Stimulated activated CD8-positive, alpha-beta memory T cell treated with anti-CD3 and anti-CD28 coated beads, Interleukin-4, amount 100 ng/mL, for 4 hours (primary cell): ENCODE data around the gene NHLRC1.
"Not testable (repeated sequence)": the region's sequence is repeated elsewhere in the genome, so short reads cannot be mapped to it uniquely, and the experiment has no call there.

Experiments
- DNase-seq, 2 donors: peaks; one replicate each; pipeline ENCODE4 v3.0.0-alpha.2; 2020; ENCODE audit warnings: low read depth in 2 of 2, low spot score in 1 of 2

NHLRC1 gene

GRCh38 chr6:18122128-18123093, at the start of gene NHLRC1:
Gene NHLRC1 (minus strand): TSS chr6:18122677. CDS start chr6:18122606, 71 bp downstream.
- DNase-seq = peak; percentile 40 to 42

GRCh38 chr6:18171871-18172270, 49.4 kb upstream of the NHLRC1 start:
- DNase-seq = no peak

- no peak for DNase-seq
These were observed 45.8 kb upstream of the NHLRC1 start for GRCh38 chr6:18168264-18168663.

GRCh38 chr6:18166312-18167036, 44.0 kb upstream of the NHLRC1 start:
- no peak for DNase-seq

- DNase-seq = no peak
These were observed 43.3 kb upstream of the NHLRC1 start for GRCh38 chr6:18165751-18166150.

DNA sequence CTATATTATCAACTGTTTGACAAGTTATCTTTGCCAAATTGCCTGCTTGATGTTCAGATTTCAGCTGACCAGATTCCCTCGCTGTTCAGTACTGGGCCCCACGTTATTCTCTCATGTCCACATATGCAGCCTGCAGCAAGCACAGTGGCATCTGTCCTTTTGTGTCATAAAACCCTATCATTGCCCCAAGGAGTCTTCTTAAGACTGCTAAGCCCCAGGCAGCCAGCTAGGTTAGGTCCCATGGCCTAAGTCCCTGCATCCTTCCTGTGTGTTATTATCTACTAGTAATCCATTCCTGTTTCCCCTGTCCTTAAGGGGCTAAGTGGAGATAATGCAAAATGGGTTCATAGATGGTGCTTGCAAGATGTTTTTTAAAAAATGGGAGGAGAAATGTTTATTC, 39.9 kb upstream of the NHLRC1 start:
- DNase-seq = no peak

DNA sequence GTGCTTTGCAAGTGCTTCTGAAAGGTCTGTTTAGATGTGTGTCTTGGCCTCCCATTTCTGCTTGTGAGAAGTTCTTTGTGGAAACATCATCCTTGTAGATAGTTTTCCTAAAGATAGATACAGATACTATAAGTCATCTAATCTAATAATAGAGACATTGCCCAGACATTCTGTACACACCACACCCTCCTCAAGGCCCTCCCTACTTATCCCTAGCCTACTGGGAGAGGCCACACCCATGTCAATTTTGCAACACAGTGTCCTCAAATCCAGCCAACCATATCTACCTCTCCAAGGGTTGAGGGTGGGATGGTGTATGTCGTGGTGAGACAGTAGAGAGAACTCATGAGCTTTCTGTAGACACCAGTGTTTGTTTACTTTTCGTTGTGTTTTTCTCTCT, 39.0 kb upstream of the NHLRC1 start:
- DNase-seq = no peak

DNA sequence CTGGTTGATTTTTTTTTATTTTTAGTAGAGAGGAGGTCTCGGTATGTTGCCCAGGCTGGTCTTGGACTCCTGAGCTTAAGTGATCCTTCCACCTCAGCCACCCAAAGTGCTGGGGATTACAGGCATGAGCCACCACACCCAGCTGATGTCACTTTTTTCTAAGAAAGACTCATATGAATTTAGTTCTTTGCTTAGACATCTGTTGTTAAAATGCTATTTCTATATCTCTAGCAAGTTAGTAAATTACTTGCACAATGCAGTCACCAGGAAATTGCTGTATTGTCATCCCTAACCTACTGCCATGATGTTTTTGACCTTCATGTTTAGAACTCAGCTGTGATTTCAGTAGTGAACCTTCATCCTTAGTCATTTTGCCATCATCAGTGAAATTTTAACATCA, 38.4 kb upstream of the NHLRC1 start:
- no peak for DNase-seq

GRCh38 chr6:18155864-18156421, 33.5 kb upstream of the NHLRC1 start:
- DNase-seq = peak in 1 of 2 donors; percentile 2

DNA sequence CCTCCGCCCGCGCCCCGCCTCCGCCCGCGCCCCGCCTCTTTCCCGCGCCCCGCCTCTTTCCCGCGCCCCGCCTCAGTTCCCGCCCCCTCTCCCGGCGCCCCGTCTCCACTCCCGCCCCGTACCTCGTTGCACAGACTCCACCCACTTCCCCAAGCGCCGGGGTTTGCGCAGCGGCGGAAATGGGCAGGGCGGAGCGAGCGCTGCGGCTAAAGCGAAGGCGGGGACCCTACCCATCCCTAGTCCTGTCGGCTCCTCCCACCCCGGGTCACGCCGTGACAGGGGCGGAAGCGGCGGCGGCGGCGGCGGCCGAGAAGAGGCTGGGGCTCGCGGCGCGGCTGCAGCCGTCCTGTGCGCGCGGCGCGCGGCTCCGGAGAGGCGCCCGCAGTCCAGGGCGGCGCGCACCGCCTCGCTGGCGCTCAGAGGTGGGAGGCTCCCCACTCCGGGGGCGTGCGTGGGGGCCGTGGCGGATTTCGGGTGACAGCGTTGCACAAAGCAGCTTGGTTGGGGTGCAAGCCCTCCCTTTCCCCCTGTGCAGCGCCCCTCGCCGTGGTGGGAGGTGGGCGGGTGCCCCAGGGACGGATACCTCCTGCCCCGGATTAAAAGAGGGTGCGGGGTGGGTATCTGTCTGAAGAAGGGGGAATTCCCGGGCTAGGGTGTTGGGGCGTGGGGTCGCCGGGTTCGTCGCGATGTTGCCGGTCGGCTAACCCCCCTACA, 32.8 kb upstream of the NHLRC1 start, which contains the start of gene KDM1B:
Gene KDM1B, plus strand, starts transcription at position 273 of the 714 bp plus-strand sequence. CDS start 4,474 bp downstream, outside the sequence.
- peak; percentile 97 for DNase-seq

GRCh38 chr6:18154507-18155149, 32.2 kb upstream of the NHLRC1 start, which contains the start of gene TPMT:
Gene TPMT (minus strand): TSS chr6:18155077. CDS start chr6:18149127, 5,950 bp downstream.
- no peak for DNase-seq

- no peak for DNase-seq
These were observed 30.8 kb upstream of the NHLRC1 start for GRCh38 chr6:18153311-18153703.

GRCh38 chr6:18151801-18152200, 29.3 kb upstream of the NHLRC1 start:
- no peak for DNase-seq

DNA sequence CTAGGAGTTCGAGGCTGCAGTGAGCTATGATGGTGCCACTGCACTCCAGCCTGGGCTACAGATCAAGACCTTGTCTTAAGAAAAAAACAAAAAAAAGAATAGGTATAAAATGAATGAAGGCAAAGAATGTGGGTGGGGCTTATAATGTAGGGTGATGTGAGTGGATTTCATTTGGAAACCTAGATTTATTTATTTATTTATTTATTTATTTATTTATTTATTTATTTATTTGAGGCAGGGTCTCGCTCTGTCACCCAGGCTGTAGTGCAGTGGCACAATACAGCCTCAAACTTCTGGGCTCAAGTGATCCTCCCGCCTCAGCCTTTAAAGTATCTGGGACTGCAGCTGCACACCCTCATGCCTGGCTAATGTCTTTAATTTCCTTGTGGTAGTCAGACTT, 28.9 kb upstream of the NHLRC1 start:
- DNase-seq = not testable (repeated sequence)

GRCh38 chr6:18148304-18149025, 26.0 kb upstream of the NHLRC1 start:
- DNase-seq = no peak

GRCh38 chr6:18147616-18148015, 25.1 kb upstream of the NHLRC1 start:
- DNase-seq = no peak

- DNase-seq = no peak
These were observed 24.7 kb upstream of the NHLRC1 start for GRCh38 chr6:18147160-18147559.

GRCh38 chr6:18142591-18142861, 20.0 kb upstream of the NHLRC1 start:
- no peak for DNase-seq

GRCh38 chr6:18141805-18142590, 19.5 kb upstream of the NHLRC1 start:
- no peak for DNase-seq
